Urinary bladder (tissue), 4 donors: ENCODE measurements around the gene DEDD2. TPM values are rescaled to one million over a fixed set of nuclear protein-coding genes. Genes with fewer than 3 reads are reported as not detected.

Experiments
- DNase-seq: peaks from one replicate; pipeline ENCODE4 v3.0.0-alpha.2; 2015; ENCODE audit errors: extremely low spot score
- H3K27ac ChIP-seq: one replicate; pipeline ENCODE4 v1.5.1; 2013; ENCODE audit warnings: low read depth, mild to moderate bottlenecking, moderate library complexity
- H3K36me3 ChIP-seq: one replicate; pipeline ENCODE4 v1.6.1; 2013; ENCODE audit warnings: mild to moderate bottlenecking, moderate library complexity; ENCODE audit not compliant: insufficient read depth
- H3K4me1 ChIP-seq: one replicate; pipeline ENCODE4 v1.6.1; 2013; ENCODE audit warnings: mild to moderate bottlenecking, moderate library complexity; ENCODE audit not compliant: insufficient read depth
- H3K4me3 ChIP-seq: one replicate; pipeline ENCODE4 v1.5.1; 2013; ENCODE audit warnings: low read depth, low read length
- WGBS: extraction: QIAGEN DNeasy Blood & Tissue Kit; methylation state at CpG from one replicate; pipeline ENCODE4 v1.1.7; 2013; 5-methylcytosine and 5-hydroxymethylcytosine counted together
- polyA plus RNA-seq: library from polyadenylated mRNA; stranded (reverse); fragments of 200-250 nt; gene quantifications from one replicate; pipeline ENCODE4 v1.2.3, GENCODE V29; 2013
- total RNA-seq: library from RNA; depleted of rRNA; stranded (reverse); fragments of >200 nt; gene quantifications from one replicate; pipeline ENCODE4 v1.2.3, GENCODE V29; 2014
- donor health status: healthy with polysubstance abuse.
- donor health status: healthy.

Gene DEDD2
- total and polyA plus RNA-seq, 2 donors: 15.5 to 29.5 TPM

DNA sequence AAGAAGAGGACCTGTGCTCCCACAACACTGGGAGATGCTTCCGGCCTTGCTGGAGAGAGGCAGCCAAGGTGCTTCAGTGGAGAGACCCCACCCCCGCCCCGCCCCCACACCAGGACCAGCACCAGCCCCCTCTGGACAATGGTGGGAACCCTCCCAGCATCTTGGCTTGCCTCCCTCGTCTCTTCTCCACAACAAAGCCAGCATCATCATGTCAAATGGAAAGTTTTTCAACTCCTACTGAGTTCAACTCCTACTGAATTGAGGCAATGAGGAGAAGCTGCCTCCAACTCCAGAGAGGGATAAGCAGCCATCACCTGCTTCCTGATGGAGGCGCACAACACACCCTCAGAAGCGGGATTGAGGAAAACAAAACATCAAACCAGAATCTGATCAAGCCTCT is 12.8 kb downstream of the DEDD2 start:
- no peak overlapping the region for H3K4me3 ChIP-seq
- DNase-seq: no peak
- H3K4me1 ChIP-seq: no peaks in the 10 kb centered on the region
- H3K27ac ChIP-seq: no peak overlapping the region
- 86% methylated on average over 6 of the region's 6 CpGs for WGBS
- peaks cover 7% of the 10 kb centered on the region for H3K36me3 ChIP-seq

DNA sequence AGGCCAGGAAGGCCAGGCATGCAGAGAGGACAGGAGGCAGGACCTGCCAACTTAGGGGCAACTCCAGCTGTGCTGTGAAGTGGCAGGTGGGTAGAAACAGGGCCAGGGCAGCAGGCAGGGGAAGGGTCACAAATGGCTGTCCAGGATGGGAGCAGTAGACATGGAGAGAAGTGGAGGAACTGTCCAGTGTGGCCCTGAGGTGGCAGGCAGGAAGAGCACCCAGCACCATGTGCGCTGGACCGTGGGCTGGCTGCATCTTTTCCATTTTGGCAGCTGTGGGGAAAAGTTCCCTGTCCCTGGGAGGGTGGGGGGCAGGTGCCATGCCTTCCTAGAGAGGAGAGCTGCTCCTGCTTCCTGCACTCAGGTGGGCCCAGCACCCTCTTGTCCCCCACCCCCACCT is 13.8 kb downstream of the DEDD2 start:
- H3K36me3 ChIP-seq: peaks cover 5% of the 10 kb centered on the region
- no peak overlapping the region for H3K4me3 ChIP-seq
- no peak for DNase-seq
- H3K27ac ChIP-seq: no peak overlapping the region
- WGBS: 93% methylated on average over 2 of the region's 2 CpGs
- no peaks in the 10 kb centered on the region for H3K4me1 ChIP-seq

DNA sequence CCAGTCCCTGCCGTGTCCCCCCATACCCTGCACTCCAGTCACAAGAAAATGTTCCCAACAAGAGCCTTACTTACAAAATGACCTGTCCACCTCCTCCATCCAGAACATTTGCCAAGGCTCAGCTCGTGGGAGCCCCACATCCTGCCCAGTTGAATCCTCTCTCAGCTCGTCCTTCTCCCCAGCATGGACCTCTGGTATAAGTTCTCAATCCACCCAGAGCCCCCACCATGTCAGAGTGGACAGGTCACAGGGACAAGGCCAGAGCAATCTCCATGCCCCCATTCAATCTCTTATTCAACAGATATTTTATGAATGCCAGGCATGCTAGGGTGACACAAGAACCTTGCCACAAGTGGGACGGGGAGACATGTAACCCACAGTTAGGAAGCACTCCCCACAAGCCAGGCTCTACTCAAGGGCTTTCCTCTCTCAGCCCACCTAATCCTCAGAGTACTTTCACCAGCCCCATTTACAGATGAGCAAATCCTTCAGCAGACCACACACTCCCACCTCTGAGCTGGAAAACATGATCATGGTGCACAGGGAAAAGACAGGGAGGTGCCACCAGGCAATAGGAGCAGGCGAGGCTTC is 15.1 kb downstream of the DEDD2 start:
- Histone ChIP-seq H3K36me3 (peaks cover 5% of the 10 kb centered on the region), H3K4me1 (no peaks in the 10 kb centered on the region), H3K4me3 (no peak overlapping the region), H3K27ac (no peak overlapping the region)
- DNase-seq: no peak
- WGBS: 84% methylated on average over 5 of the region's 5 CpGs

DNA sequence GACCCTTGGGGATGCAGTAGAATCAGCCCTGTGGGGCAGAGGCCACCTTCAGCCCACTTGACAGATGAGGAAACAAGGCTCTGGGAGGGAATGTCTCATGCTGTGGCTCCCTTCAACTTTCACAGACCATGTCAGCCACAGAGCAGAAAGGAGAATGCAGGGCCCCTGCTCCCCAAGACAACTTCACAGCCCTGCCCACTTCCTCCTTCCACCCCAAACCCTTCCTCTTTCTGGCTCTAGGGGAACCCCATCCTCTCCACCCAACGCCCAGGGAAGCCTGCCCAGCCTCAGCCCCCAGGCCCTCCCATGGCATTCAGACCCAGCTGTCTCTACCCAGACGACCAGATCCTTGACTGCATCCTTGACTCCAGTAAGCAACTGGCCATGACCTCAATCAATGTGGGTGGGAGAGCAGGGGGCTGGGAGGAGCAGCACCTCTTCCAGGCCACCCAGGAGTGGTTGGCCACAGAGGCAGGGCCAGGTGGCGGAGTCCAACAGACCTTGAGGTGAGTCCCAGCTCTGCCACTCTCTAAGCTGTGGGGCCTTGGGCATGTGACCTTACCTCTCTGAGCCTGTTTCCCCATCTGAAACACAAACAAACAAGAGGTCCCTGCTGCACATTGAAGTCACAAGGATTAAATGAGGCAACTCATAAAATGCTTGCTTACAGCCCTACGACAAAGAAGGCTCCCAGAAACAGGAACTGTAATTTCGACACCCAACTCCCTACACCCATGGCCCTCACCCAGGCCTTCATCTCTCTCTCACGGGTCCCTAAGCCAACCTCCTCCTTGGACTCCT is 15.8 kb downstream of the DEDD2 start:
- H3K27ac ChIP-seq: no peak overlapping the region
- no peak for DNase-seq
- H3K4me1 ChIP-seq: no peaks in the 10 kb centered on the region
- WGBS: 68% methylated on average over 6 of the region's 6 CpGs
- H3K36me3 ChIP-seq: peaks cover 5% of the 10 kb centered on the region
- H3K4me3 ChIP-seq: no peak overlapping the region

DNA sequence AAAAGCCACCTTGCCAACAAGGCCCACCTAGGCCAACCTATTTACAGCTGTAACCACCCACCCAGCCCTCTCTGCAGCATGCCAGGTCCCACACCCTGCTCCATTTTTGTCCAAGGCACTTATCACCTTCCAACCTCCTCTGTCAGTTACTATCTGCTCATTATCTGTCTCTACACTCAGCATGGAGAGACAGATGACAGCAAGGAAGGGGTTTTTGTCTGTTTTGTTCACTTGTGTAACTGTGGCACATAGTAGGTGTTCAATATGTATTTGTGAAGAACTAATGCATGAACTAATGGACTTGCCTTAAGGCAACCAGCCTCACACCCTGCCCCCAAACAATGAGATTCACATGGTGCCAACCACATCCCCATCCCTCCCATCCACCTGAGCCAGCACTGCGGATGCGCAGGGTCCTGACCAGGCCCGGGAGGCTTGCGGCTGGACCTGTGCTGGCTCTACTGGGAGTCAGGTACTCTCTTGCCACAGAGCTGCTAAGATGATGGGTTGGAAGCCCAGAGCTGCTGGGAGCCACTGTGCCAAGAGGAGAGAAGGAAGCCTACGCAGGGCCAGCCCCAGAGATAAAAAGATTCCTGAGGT is 17.3 kb downstream of the DEDD2 start:
- no peak overlapping the region for H3K4me3 ChIP-seq
- no peak for DNase-seq
- H3K27ac ChIP-seq: peak overlapping the region; percentile 71
- WGBS: 84% methylated on average over 5 of the region's 5 CpGs
- no peaks in the 10 kb centered on the region for H3K4me1 ChIP-seq
- peaks cover 5% of the 10 kb centered on the region for H3K36me3 ChIP-seq

DNA sequence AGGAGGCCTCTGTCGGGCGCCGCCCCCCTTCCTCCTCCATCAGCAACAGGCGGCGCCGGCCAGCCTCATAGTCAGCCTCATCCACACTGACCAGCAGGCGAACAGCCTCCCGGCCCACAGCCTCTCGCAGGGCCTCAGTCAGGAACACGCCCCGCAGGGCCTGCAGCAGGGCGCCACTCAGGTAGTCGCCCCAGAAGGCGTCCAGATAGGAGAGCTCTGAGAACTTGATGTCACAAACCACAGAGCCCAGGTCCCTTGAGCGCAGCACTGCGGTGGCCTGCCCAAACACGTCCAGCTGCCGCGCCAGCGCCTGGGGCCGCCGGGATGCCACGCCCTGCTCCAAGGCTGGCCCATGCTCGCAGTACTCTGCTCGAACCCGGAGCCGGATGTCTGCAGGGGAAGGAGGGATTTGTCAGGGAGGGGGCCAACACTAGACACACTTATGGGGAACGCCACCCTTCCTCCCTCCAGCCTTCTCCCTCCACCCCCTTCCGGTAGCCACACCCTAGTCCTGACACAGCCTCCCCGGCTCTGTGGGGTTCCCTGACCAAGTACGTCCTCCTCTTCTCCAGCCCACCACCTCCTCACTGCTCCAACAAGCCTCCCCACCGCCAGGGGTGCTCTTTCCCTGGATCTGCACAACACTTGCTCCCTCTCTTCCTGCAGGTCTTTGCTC is 17.9 kb downstream of the DEDD2 start:
- Histone ChIP-seq H3K27ac (peak overlapping the region; percentile 71), H3K36me3 (peaks cover 5% of the 10 kb centered on the region), H3K4me3 (no peak overlapping the region), H3K4me1 (no peaks in the 10 kb centered on the region)
- WGBS: 74% methylated on average over 32 of the region's 32 CpGs
- DNase-seq: no peak

DNA sequence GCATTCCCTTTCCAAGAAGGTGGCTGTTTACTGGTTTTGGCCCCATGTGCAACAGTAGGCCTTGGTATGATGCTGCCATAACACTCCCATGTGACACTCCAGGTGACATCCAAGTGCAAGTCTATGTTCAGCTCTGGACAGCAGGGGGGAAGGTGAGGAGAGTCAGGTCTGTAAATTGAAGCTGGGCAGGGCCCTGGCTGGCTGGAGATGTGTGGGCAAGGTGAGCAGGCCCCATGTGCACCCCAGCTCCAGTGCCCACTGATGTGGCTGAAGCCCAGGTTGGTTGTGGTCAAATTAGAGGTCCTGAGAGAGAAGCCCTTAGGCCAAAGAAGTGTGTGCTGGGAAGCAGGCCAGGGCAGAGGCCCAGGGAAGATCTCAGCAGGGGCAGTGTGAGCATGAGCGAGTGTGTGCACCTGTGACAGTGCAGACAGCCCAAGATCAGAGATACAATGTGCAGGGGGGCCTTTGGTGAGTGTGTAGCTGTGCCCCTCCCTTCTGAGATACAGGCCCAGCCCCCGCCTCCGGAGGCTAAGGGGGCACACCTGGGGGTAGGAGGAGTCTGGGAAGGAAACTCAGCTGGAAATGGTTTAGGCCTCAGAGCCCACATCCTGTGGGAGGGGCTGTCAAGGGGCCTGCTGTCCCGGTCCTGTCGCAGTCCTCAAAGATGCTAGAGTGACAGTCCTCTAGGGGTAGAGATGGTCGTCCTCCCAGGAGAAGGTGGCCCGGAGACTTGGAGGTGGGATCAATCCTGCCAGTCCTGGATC is 18.6 kb downstream of the DEDD2 start:
- DNase-seq: no peak
- H3K36me3 ChIP-seq: peaks cover 4% of the 10 kb centered on the region
- peak overlapping the region; percentile 52 for H3K27ac ChIP-seq
- 58% methylated on average over 7 of the region's 7 CpGs for WGBS
- no peaks in the 10 kb centered on the region for H3K4me1 ChIP-seq
- H3K4me3 ChIP-seq: no peak overlapping the region

DNA sequence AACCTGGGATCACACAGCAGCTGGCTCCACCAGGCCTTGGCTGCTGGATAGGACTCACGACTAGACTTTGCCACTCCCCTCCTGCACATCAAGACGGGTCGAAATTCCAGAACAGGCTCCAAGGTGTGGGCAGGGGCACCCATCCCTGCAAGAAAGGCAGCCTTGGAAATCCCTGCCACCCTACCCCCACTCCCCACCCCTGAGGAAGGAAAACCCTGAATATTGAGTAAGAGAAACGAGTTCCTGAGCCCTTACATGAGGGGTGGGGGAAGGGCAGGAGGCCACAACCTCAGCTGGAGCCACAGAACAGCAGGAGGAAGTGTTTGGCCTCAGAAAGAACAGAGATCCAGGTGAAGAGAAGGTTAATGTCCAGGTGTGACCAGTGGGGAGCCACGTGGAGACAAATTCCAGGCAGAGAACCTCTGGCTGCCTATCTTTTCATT is 20.1 kb downstream of the DEDD2 start:
- H3K4me1 ChIP-seq: no peaks in the 10 kb centered on the region

DNA sequence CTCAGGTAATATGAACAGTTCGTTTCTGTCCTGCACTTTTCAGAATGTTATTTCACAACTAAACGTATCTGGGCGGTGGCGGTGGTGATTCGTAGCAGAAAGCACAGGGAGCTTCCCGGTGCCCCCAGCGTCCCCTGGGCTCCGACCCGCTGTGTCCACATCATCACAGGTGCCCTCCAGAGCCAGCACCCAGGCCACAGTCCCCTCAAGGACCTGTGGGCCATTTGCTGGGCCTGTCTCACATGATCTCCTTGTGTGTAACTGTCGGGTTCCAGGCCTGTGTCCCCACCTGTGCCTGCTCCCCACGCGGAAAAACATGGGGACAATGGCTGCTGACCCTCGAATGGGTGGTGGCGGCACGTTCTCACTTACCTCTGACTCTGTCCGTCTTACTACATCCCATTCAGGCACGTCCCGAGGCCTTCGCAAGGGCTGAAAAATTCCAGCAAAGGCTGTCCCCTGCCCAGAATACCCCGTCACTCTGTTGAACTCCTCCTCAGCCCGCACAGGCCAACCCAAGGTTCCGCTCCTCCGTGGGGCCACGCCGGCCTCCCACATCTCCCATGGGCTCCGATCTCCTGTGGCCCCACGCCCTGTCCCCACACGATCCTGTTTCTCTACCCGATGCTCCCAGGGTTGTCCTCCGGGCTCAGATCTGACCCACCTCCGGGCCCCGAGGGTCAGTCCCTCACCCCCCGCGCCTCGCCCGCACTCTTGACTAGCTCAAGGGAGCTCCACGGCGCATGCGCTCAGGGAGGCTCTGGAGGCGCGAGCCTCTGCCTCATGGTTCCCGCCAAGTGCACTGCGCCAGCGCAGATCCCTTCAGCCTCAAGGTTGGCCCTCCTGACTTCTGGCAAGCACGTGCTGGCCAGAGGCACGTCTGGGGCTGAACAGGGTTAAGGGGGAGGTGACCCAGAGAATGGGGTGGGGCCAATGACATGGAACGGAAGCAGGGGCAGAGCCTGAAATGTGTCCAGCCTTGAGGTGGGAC is 21.2 kb downstream of the DEDD2 start:
- Histone ChIP-seq H3K4me3 (no peak overlapping the region), H3K27ac (no peak overlapping the region), H3K36me3 (no peaks in the 10 kb centered on the region), H3K4me1 (no peaks in the 10 kb centered on the region)
- DNase-seq: no peak
- WGBS: 88% methylated on average over 47 of the region's 47 CpGs

More for the DNA sequence above, 20.1 kb downstream of the DEDD2 start:
- Histone ChIP-seq H3K27ac (no peak overlapping the region), H3K36me3 (no peaks in the 10 kb centered on the region), H3K4me3 (no peak overlapping the region)
- DNase-seq: no peak
- 46% methylated on average over 5 of the region's 5 CpGs for WGBS

DNA sequence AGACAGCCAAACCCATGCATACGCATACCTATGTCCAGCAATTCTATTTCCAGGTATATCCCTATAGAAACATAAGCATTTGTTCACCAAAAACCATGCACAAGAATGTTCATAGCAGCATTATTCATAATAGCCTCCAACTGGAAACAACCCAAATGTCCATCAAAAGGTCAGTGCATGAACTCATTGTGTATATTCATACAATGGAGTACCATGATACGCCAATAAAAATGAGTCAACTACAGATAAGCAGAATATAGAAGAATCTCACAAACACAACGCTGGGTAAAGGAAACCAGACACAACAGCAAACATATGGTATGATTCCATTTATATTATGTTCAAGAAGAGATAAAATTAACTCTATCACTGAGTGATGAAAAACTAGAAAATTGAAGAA is 23.8 kb downstream of the DEDD2 start:
- DNase-seq: no peak
- no peak overlapping the region for H3K4me3 ChIP-seq
- H3K27ac ChIP-seq: no peak overlapping the region
- 47% methylated on average over 3 of the region's 3 CpGs for WGBS
- no peaks in the 10 kb centered on the region for H3K4me1 ChIP-seq
- H3K36me3 ChIP-seq: no peaks in the 10 kb centered on the region

DNA sequence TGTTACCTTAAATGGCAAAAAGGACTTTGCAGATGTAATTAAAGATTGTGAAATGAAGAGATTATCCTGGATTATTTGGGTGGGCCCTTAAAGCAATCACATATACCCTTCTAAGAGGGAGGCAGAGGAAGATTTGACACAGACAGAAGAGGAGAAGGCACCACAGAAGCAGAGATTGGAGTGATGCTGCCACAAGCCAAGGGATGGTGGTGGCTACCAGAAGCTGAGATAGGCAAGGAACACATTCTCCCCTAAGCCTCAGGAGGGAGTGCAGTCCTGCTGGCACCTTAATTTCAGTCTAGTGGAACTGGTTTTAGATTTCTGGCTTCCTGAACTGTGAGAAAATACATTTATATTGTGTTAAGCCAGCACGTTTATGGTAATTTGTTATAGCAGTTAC is 24.2 kb downstream of the DEDD2 start:
- H3K36me3 ChIP-seq: no peaks in the 10 kb centered on the region
- no peak overlapping the region for H3K4me3 ChIP-seq
- H3K27ac ChIP-seq: no peak overlapping the region
- WGBS: 67% methylated on average over 1 of the region's 1 CpG
- DNase-seq: no peak
- no peaks in the 10 kb centered on the region for H3K4me1 ChIP-seq

DNA sequence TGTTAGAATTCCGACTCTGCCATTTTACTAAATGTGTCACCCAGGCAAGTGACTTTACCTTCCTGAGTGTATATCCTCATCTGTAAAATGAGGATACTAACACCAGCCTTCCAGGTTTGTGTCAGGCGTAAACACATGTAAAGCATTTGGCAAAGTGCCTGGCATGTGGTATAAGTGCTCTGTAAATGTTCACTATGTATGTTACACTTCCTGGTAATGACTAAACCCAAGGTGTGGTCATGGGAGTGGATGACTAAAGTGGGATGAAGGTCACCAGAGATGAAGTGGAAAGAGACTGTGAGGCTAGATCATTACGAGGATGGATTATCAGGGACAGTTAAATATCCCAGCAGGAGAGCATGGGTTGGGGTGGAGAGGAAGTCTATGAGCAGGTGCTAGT is 25.6 kb downstream of the DEDD2 start:
- Histone ChIP-seq H3K27ac (no peak overlapping the region), H3K36me3 (no peaks in the 10 kb centered on the region), H3K4me1 (no peaks in the 10 kb centered on the region), H3K4me3 (no peak overlapping the region)
- WGBS: 50% methylated on average over 3 of the region's 3 CpGs
- DNase-seq: peak; percentile 37
